Measurements from ENCODE around the gene KCNIP1.
"Not testable (repeated sequence)": the region's sequence is repeated elsewhere in the genome, so short reads cannot be mapped to it uniquely, and the experiment has no call there.

KCNIP1 gene

DNA sequence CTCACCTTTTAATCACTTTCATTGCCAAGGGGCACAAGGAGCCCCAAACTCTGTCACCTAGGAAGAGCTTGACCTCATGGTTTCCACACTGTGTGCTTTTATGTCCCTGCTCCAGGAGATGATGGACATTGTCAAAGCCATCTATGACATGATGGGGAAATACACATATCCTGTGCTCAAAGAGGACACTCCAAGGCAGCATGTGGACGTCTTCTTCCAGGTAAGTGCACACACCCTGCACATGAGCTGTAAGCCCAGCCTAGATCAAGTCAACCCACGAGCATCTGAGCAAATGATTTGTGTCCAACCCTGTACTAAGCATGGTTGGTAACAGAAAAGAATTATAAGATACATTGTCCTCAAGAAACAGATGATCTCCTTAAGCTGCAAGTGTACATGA, 228.9 kb downstream of the KCNIP1 start:
- no peak for DNase-seq

DNA sequence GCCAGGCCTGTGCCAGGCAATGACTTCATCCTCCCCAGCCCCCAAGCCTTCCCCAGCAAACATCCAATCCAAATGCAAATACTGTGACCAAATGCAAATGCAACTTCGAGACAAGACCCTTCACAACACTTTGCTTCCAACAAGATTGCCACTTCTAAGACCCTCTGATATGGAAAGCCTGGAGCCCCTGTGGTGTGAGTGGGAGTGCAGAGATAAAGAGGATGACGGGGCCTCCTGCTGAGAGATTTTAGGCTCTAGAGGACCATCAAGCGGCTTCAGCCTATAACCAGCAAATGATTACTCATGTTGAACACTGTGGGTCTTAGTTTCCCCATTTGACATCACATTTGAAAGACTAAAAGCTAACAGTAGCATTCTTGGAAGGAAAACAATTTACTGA, 233.1 kb downstream of the KCNIP1 start:
- no peak for DNase-seq

DNA sequence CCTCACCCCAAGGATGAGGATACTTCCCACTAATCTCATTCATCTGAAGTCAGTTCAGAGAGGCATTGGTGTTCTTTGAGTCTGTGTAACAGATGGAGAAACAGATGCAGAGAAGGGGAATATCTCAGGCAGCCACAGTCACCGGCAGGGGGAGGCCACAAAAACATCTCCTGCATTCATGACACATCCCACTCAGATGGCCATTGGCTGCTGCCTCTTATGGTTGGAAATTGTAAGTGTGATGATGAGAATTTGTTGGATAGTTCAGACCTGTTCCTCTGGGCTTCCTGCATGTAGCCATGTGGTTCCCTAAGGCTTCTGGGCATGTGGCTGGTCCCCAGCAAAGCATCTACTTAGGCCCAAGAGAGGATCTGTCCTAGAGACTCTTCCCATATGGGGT, 233.8 kb downstream of the KCNIP1 start:
- no peak for DNase-seq

DNA sequence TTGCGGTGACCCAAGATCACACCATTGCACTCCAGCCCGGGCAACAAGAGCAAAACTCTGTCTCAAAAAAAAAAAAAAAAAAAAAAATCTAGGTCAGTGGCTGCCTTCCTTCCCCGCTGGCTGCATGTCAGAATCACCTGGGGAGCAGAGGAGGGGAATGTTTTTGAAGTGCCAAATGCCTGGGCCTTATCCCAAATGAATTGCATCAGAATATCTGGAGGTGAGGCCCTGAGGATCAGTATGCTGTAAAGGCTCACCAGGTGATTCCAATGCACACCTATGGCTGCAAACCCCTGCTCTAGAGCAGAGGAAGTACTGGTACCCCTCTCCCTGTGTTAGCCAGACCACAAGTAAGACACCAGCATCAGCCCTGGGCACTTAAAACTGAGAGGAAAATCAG, 235.0 kb downstream of the KCNIP1 start:
- DNase-seq = no peak

DNA sequence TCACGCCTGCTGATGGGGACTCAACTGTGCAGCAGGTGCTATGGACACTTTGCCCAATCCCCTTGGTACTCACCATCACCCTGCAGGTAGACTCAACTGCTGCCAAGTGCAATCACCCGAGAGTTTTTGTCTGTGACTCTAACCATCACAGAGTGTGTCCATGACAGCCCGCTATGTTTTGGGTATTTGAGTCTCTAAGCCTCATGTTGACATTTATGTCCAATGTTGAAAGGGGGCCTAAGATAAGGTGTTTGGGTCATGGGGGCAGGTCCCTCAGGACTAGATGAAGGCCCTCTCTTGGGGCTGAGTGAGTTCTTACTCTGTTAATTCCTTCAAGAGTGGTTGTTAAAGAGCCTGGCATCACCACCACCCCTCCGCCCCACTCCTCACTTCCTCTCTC, 235.6 kb downstream of the KCNIP1 start:
- no peak for DNase-seq

DNA sequence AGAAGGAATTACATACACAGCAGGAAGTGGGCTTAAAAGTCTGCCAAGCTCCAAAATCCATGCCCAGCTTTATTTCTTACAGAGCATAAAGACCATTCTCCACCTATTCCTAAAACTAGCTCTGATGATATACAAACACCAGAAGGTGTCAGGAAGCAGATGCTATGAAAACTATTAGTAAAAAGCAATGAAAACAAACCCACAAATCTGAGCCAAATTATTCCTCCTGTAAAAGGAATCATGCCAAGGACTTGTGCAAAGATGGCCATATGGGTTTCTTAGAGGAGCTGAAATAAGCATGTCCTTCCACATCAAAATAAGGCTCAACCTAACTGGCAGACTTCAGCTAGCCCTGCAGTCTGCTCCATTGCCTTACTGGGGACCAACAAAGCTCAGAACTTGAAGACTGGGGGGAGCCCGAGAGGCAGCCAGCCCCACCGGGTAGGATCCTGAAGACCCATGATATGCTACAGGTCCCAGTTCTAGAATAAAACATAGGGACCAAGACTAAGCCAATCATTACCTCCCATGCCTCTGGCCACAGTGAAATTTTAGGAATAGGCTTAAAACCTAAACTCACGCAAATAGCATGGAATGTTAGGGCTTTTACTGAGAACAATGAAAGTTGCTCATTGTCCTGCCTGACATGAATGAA, 236.9 kb downstream of the KCNIP1 start:
- no peak for DNase-seq

DNA sequence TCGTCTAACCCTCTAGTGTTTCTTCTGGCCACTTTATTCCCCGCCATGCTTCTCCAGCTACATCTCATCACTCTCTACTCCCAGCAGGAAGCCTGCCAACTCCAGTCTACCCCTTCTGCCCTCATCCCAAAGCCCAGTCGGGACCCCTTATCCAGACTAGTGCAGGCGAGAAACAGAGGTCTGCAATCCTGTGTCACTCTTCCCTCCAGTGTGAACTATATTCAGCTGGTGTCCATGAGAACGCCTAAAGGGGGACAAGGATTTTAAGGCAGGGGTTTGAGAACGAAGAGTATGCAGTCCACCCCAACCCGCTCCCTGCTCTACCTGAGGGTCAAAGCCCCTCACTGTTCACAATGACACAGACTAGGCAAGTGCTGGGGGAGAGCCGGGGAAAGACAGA, 238.0 kb downstream of the KCNIP1 start:
- DNase-seq = no peak

DNA sequence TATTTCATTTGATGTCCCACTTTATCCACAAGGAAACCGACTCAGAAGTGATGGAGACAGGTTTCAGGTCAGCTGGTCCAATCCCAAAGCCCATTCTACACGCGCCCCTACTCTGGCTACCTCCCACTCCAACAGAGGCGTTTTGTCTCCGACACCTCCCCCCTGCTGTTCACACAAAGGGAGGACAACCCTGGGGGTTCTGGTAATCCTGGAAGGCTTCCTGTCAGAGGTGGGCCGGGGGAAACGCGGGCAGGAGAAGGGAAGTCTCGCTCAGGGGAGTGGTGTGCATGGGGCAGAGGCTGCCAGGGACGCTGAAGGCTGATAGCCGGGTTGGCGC, 240.0 kb downstream of the KCNIP1 start:
- no peak for DNase-seq

DNA sequence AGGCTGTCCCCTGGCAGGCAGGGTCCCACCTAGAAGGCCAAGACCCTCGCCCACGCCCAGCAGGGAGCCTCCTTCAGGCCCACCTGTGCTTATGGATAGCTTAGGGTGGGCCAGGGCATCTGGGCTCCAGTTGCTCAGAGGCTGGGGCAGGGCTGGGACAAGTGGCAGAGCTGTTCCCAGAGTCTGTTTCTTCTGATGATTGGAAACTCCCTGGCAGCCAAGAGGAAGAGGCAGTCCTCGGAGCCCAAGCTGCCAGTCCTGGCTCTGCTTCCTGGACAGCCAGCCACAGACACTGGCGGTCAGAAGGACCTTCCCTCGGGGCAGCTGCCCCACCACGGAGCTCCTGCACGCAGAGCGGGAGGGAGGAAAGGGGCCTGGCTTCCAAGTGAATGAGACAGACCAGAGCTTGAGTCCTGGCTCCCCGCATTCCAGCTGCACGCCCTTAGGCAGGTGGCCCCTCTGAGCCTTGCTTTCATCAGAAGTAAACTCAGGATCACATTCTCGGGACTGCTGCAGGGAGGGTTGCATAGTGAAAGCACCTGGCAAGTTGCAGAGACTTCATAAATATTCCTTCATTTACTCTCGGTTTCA, 241.8 kb downstream of the KCNIP1 start:
- no peak for DNase-seq

DNA sequence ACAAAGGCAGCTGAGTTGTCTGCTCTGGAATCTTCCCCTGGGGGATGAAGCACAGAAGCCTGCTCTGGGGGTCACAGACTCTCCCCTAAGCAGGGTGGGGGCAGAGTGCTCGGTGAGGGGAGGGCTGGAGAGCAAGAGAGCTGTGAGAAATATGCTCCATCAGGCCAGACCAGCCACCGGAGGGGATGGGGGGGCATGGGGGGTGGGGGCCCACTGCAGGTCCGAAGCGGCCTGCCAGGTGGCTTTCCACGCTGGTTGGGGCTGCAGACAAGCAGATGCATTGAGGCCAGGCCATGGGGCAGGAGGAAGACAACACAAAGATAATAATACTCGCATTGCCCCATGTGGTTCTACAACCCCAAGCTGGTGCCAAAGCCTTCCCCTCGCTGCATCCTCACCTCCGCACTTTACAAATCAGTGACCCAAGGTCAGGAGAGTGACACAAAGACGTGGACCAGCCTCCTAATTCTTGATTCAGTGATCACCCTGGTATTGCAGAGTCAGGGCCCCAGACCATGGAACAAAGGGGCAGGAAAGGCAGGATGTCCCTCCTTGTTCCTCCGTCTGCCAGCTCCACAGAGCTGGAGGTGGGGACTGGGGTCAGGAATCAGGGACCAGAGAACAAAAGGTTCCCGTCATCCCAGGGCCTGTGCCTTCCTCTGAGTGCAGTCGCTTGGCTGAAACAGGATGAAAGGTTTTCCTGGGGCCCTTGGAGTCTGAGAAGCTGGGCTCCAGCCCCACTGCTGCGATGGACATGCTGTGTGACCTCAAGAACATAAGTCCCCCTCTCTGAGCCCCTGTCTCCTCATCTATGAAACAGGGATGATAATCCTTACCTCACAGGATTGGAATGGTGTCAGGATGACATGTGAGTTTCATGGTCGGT, 242.5 kb downstream of the KCNIP1 start:
- DNase-seq = no peak

DNA sequence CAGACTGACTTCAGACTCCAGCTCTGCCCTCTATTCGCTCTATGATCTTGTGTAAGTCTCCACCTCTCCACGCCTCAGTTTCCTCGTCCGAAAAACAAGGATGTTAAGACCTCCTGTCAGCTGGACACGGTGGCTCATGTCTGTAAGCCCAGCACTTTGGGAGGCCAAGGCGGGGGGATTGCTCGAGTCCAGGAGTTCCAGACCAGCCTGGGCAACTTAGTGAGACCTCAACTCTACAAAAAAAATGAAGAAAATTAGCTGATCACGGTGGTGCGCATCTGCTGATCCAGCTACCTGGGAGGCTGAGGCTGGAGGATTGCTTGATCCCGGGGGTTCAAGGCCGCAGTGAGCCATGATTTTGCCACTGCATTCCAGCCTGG, 243.1 kb downstream of the KCNIP1 start:
- no peak for DNase-seq

DNA sequence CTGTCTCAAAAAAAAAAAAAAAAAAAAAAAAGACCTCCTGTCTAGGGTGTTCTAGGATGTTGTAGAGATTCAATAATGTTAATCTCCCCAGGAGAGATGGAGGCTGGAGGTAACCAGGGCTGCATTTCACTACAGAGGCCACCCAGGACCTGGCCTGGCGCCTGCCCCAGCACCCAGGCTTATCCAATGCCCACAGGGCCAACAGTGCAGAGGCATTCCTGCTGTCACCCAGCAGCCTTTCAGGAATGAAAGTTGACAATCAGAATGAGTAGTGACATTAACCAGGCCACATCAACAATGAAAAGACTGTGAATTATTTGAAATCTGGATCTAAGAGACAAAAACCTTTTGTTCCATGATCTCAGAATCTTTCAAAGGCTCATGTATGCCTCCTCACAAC, 243.5 kb downstream of the KCNIP1 start:
- no peak for DNase-seq

DNA sequence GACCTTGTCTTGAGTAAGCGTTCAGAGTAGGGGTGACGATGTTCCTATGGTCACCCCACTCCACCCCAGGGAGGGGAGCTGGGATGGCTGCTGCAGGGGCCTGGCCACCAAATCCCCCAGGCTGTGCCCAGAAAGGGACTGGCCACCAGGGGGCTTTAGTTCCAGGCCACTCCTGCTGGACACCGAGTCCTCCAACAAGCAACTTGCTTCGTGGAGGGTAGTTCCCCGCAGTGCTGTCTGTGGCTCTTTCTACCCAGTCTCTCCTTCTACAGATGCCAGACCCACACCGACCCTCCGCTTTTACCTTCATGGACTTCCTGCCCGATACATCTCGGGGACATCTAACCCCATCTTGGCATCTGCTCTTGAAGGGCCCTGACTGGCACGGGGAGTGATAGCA, 244.0 kb downstream of the KCNIP1 start:
- DNase-seq = no peak

DNA sequence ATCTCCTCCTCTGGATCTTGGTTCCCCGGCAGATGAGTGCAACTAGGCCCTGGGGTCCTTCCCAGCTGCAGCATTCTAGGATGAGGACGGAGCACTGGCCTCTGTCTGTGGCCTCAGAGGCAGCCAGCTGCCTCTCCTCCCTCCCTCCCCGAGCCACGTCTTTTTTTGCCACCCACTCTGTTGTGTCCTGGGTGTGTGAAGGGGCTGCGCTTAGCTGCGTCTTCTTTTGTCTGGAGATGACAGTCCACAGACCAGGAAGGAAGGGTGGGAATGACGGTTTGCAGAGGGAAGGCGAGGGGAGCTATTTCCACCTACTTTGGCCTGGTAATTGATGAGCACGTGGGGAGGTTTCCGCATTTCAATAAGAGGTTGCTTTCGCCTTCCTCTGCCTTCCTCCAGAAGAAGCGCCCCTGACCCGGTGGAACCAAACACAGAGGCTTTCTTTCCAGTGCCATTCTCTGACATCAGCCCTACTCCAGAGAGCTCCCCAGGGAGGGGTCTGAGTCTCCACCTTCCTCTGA, 245.2 kb downstream of the KCNIP1 start:
- DNase-seq = no peak

DNA sequence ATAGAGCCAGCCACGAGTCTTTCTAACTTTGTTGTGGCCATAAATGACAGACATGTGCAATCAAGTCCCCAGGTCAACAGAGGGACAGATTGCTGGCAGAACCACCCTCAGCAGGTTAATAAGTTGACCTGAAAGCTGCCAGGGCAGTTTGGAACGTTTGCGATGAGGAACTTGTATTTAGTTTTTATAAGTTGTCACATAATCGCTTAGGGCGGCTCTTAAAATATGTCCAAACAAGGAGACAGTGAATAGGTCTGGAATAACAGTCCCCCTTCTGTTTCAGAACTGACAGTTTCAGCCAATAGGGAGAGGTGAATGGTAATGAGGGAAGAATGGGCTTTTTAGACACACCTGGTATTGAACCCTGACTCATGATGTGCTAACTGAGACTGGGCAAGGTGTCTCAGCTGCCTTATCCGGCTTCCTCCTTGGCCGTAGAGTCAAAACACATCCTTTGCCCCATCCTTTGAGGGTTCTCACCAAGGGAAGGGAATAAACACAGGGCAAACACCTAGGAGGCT, 246.2 kb downstream of the KCNIP1 start:
- no peak for DNase-seq

DNA sequence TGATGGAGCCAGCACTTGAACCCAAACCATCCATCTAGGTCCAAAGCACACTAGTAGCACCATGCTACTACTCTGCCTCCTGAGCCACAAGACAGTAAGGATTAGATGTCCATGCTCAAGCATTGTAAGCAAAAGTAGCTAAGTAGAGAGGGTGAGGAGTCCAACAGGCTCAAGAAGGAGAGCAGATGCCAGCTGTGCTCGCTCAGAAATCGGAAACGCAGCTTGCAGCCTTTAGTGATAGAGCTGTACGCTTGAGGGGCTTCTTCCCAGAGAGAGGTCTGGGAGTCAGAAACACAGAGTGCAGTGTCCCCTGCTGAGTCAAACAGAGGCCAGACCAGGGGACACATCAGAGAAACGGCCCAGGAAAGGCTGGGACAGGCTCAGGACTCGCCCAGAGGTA, 247.0 kb downstream of the KCNIP1 start:
- no peak for DNase-seq

DNA sequence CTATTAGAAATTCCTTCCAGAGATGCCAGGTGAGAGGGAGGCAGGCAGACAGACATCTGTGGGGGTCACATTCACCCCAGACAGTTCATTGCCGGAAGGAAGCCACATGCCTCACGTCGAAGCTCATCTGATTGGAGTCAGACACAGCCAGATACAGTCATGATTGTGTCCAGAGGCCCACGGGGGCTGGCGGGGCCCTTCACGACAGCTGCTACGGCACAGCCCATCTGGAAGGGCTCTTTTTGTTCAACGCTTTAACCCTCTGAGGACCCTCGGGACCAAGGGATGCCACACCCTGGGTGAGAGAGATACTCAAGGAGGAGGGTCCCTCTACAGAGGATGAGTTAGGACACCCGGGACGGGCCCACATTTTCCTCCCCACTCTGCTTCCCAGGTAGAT, 247.8 kb downstream of the KCNIP1 start:
- DNase-seq = no peak

DNA sequence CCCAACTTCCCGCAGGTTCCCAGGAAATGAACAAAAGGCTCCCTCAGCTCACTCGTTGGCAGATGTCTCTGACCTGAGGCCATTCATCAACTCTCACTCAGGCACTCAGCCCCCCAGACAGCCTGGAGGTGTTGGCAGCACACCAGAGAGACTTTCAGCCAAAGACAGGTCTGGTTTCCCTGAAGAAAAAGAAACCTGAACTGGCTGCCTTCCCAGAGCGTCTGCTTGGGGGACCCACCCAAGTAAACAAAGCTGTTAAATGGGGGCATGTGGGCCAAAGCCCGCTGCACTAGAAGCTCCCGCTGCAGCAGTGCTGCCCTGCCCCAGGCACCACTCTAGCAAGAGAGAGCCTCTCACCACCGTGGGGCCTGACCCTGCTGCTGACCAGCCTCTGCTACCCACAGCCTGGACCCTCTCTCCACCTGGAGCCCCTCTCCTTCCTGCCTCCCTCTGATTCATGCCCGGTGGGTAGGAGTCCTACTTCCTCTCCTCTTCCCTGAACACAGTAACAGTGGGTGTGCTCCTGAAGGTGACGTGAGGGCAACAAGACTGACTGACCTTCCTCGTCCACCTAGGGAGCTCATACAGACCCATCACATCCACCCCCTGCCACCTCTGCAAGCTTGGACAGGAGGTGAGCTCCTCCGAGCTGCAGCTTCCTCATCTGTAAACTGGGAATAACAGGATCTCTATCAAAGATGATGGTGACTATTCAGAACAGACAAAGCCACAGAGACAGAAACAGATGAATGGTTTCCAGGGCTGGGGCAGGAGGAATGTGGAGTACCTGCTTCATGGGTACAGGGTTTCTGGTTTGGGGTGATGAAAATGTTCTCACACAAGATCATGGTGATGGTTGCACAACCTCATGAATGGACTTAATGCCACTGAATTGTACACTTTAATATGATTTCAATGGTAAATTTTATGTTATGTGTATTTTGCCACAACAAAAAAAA, 248.7 kb downstream of the KCNIP1 start:
- DNase-seq = no peak

DNA sequence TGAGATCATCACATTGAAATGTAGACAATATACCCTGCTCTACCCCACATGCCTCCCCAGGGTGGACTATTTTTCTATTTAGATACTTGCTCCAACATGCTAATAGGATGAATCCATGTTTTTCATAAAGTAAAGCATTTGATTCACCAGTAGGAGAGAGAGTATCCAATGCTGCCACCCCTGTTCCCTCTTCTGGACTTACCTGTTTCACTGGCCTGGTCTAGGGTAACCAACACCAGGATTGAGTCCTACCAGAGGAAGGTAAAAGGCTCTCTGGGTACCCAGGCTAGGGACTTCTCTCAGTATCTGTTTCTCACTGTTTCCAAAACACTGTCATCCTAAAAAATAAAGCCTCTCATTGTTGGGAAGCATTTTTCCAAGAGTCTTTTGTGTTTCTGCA, 249.5 kb downstream of the KCNIP1 start:
- DNase-seq = no peak

DNA sequence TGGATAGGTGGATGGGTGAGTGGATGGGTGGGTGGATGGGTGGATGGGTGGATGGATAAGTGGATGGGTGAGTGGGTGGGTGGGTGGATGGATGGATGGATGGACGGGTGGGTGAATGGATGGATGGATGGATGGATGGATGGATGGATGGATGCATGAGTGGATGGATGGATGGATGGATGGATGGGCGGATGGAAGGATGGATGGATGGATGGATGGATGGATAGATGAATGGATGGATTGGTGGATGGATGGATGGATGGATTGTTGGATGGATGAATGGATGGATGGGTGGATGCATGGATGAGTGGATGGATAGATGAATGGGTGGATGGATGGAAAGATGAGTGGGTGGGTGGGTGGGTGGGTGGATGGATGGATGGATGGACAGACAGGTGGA, 250.7 kb downstream of the KCNIP1 start:
- not testable (repeated sequence) for DNase-seq

DNA sequence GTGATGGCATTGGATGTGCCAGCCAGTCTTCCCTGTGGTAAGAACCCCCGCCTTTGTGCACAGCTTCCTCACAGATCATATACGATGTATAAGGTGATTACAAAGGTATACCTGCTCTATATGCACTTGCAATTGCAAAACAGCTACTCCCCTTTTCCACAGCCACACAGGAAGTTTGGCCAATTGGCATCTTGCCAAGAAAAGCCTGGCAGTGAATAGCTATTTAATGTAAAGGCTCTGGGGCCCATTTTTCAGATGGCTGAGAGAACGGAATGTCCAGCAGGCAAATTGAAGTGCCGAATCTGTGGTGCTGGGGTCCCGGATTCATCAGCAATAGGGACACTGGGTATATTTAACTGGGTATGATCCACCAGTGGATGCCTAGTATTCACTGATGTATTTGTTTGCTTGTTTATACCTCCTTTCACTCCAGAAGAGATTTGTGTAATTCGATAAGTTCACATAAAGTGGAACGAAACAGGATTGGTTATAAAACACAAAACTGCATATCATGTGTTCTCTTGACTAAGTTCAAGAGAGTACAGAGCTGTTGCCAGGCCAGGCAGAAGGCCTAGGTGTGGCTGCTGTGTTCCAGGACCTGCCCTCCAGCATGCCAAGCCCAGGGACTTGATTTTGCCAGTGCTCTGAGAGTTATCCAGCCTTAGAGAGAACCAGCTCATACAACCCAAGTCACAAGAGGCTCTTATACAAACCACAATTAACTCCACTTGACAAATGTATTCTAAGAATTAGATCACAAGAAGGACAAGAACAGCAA, 252.0 kb downstream of the KCNIP1 start:
- DNase-seq = no peak

DNA sequence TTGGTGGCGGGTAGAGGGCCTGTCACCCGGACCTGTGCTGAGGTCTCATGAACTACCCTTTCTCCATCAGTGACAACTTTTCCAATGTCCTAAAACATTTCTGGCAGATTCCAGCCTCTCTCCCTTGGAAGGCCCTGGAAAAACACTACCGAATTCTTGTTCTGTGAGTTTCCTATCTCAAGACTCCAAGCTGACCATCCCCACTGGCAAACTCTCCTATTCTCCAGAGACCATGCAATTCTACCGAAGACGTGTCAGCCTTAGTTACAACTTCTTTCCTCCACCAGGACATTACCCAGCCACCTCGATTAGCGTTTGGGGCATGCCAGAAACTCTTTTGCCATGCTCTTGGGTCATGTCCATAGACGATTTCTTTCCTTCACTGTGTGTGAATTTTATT, 252.9 kb downstream of the KCNIP1 start:
- DNase-seq = no peak
